Panc1 (cell line): Measurements from ENCODE around the gene IPO11. TPM values are rescaled to one million over a fixed set of nuclear protein-coding genes. Genes with fewer than 3 reads are reported as not detected.

Experiments used
- ATAC-seq: fragments of 200-7000 bp; cut with Tn5 transposase; 2 replicates; pipeline ENCODE4 v1.9.1; 2020; ENCODE audit warnings: mild to moderate bottlenecking, moderate library complexity
- BruUV-seq: library from RNA; stranded (reverse); fragments of 400-500 nt; replicated peaks from 2 replicates; lab custom pipeline; 2021; lab: Mats Ljungman, UMichigan
- CTCF ChIA-PET: fragments of 300-600 bp; sonication (Branson Sonifier 250); formaldehyde crosslinking; loops from one replicate; lab custom pipeline; 2022; ENCODE audit warnings: antibody characterized with exemption; lab: Charles Lee
- POLR2A ChIA-PET: fragments of 300-600 bp; sonication (Branson Sonifier 250); formaldehyde crosslinking; loops from one replicate; lab custom pipeline; 2022; ENCODE audit warnings: antibody characterized with exemption; lab: Charles Lee
- DNase-seq: peaks from one replicate; pipeline ENCODE4 v3.0.0-alpha.2; 2010; ENCODE audit warnings: low read depth, low spot score
- H3K27ac ChIP-seq: 2 replicates; pipeline ENCODE4 v1.5.1; 2011; ENCODE audit warnings: mild to moderate bottlenecking, low read length, inconsistent platforms
- H3K27me3 ChIP-seq: fragments of 200-500 bp; sonication (Bioruptor generic); 2 replicates; pipeline ENCODE4 v1.6.0; 2014; ENCODE audit warnings: low read length, inconsistent platforms; ENCODE audit not compliant: control insufficient read depth, insufficient read depth
- H3K36me3 ChIP-seq: fragments of 200-500 bp; sonication (Bioruptor generic); 2 replicates; pipeline ENCODE4 v1.5.1; 2014; ENCODE audit warnings: inconsistent platforms, mild to moderate bottlenecking, low read length, moderate library complexity; ENCODE audit not compliant: control insufficient read depth, insufficient read depth
- H3K4me1 ChIP-seq: 2 replicates; pipeline ENCODE4 v1.5.1; 2011; ENCODE audit warnings: inconsistent platforms, mild to moderate bottlenecking, low read length, moderate library complexity; ENCODE audit not compliant: control insufficient read depth, insufficient read depth
- H3K4me3 ChIP-seq, 2 experiments: 2 replicates each; pipeline ENCODE4 v1.5.1; 2011 to 2012; ENCODE audit warnings: low read depth in 2 of 2, low read length in 2 of 2, mild to moderate bottlenecking in 2 of 2, inconsistent platforms in 1 of 2, moderate library complexity in 1 of 2
- H3K9me3 ChIP-seq: fragments of 200-500 bp; sonication (Bioruptor generic); 2 replicates; pipeline ENCODE4 v1.5.1; 2014; ENCODE audit warnings: low read depth, mild to moderate bottlenecking, inconsistent platforms, low read length, moderate library complexity; ENCODE audit not compliant: control insufficient read depth, insufficient read depth
- CTCF ChIP-seq: fragments of 450-650 bp; IDR thresholded peaks from 2 replicates; pipeline ENCODE4 v1.5.1; 2017; ENCODE audit warnings: mild to moderate bottlenecking
- POLR2AphosphoS5 ChIP-seq: IDR thresholded peaks from 2 replicates; pipeline ENCODE4 v1.6.1; 2012; ENCODE audit warnings: mild to moderate bottlenecking, low read depth, low read length, moderate library complexity
- REST ChIP-seq, 2 experiments: IDR thresholded peaks; 2 replicates each; pipeline ENCODE4 v1.6.1; 2011 to 2012; ENCODE audit warnings: low read depth in 2 of 2, control low read depth in 1 of 2, low read length in 1 of 2, mild to moderate bottlenecking in 1 of 2, moderate library complexity in 1 of 2; ENCODE audit not compliant: insufficient read depth in 1 of 2
- SIN3A ChIP-seq: IDR thresholded peaks from 2 replicates; pipeline ENCODE4 v1.6.1; 2012; ENCODE audit warnings: low read depth, mild to moderate bottlenecking, low read length, moderate library complexity, borderline replicate concordance; ENCODE audit not compliant: insufficient read depth
- TCF7L2 ChIP-seq: IDR thresholded peaks from 2 replicates; pipeline ENCODE4 v1.6.1; 2011; ENCODE audit warnings: mild to moderate bottlenecking, low read depth, low read length, inconsistent platforms
- in situ Hi-C: cut with HindIII; loops from 2 replicates; pipeline ENCODE4 v1.10.0; 2016; ENCODE audit warnings: low sequenced_read_pairs, low pct_unique_long_range_greater_than_20kb
- intact Hi-C: fragments of 100-400 bp; cut with micrococcal nuclease; formaldehyde crosslinking; loops from one replicate; pipeline ENCODE4 v1.10.0; 2022; ENCODE audit not compliant: unreplicated experiment
- total RNA-seq: library from RNA; stranded (reverse); gene quantifications from one replicate; pipeline ENCODE4 v1.2.1, GENCODE V29; 2021; ENCODE audit not compliant: unreplicated experiment

IPO11 gene
- total RNA-seq, 1 experiment from 2014 or later, result 39.8 TPM

DNA sequence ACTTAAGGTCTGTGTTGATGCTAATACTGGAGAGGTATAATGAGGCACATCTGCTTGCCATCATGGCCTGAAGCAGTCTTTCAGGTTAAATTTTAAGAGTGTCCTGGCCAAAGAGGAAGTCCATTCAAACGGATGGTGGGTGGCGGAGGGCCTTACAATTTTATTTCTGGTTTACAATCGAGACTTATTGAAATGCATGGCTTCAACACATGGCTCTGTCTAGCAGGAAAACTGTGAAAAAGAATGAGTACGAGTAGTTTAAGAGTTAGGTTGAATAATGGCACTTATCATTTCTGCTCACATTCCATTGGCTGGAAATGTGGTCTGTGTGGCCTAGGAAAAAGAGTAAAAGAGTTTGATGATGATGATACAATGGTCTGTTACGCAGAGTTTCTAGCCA, 208.2 kb downstream of the IPO11 start:
- ATAC-seq, result no peak
- DNase-seq, result no peak
- H3K27me3 ChIP-seq, result no peaks in the 10 kb centered on the region
- ChIA-PET POLR2A (no interaction called here), CTCF (no interaction called here)
- H3K4me1 ChIP-seq, result no peaks in the 10 kb centered on the region
- no TSS peak for BruUV-seq
- TF ChIP-seq TCF7L2 (no peak), REST (IDR thresholded peaks at IDR 0.05; ENCODE audit: insufficient read depth in 1 of 2, low read depth in 2 of 2, low read length in 1 of 2) (no peak), POLR2AphosphoS5 (no peak), SIN3A (no peak)
- H3K36me3 ChIP-seq, result no peaks in the 10 kb centered on the region
- in situ Hi-C loops, result no loop called here
- intact Hi-C loops, result no loop called here
- H3K27ac ChIP-seq, result no peak overlapping the region
- no peak overlapping the region for H3K4me3 ChIP-seq
- H3K9me3 ChIP-seq, result no peaks in the 10 kb centered on the region

GRCh38 chr5:62621280-62621679, 208.7 kb downstream of the IPO11 start:
- ChIA-PET CTCF (no interaction called here), POLR2A (no interaction called here)
- no peaks in the 10 kb centered on the region for H3K27me3 ChIP-seq
- DNase-seq (no peak), ATAC-seq (no peak)
- H3K27ac ChIP-seq, result no peak overlapping the region
- BruUV-seq, result no TSS peak
- in situ Hi-C loops (no loop called here), intact Hi-C loops (no loop called here)
- no peaks in the 10 kb centered on the region for H3K4me1 ChIP-seq
- no peaks in the 10 kb centered on the region for H3K9me3 ChIP-seq
- H3K4me3 ChIP-seq, result no peak overlapping the region
- H3K36me3 ChIP-seq, result no peaks in the 10 kb centered on the region
- TF ChIP-seq POLR2AphosphoS5 (no peak), TCF7L2 (no peak), REST (IDR thresholded peaks at IDR 0.05; ENCODE audit: insufficient read depth in 1 of 2, low read depth in 2 of 2, low read length in 1 of 2) (no peak), SIN3A (no peak), CTCF (no peak)
